Stimulated activated naive B cell treated with anti-CD40 and anti-IgM and Interleukin-4, amounts not matched to agents 10 μg/mL and 1 μg/mL and 100 μg/mL, for 72 hours (primary cell): Measurements from ENCODE around the gene HPX.
A peak's percentile ranks its signal among the peaks of the same experiment; 100 is the strongest.

ENCODE experiments used
- ATAC-seq, 2 donors: fragments of 150-1000 bp; cut with Tn5 transposase; replicated peaks; 2 replicates each; pipeline ENCODE4 v1.10.0; 2021; ENCODE audit warnings: moderate library complexity in 1 of 2
- DNase-seq: peaks from one replicate; pipeline ENCODE4 v3.0.0; 2021
- H3K27ac Mint-ChIP-seq: one replicate; pipeline ENCODE4 v1.8.0; 2022; ENCODE audit warnings: mild to moderate bottlenecking, mixed read lengths
- H3K27me3 Mint-ChIP-seq, 2 donors: one replicate each; pipeline ENCODE4 v1.8.0; 2022; ENCODE audit warnings: mixed read lengths in 2 of 2
- H3K36me3 Mint-ChIP-seq, 2 donors: one replicate each; pipeline ENCODE4 v1.8.0; 2022; ENCODE audit warnings: mixed read lengths in 2 of 2, mild to moderate bottlenecking in 1 of 2
- H3K4me1 Mint-ChIP-seq, 2 donors: one replicate each; pipeline ENCODE4 v1.8.0; 2022; ENCODE audit warnings: mixed read lengths in 2 of 2, mild to moderate bottlenecking in 1 of 2
- H3K4me3 Mint-ChIP-seq, 2 donors: one replicate each; pipeline ENCODE4 v1.8.0; 2022; ENCODE audit warnings: mild to moderate bottlenecking in 2 of 2, mixed read lengths in 2 of 2, moderate library complexity in 1 of 2
- H3K9me3 Mint-ChIP-seq, 2 donors: one replicate each; pipeline ENCODE4 v1.8.0; 2022; ENCODE audit warnings: mixed read lengths in 2 of 2, mild to moderate bottlenecking in 1 of 2

The HPX gene

DNA sequence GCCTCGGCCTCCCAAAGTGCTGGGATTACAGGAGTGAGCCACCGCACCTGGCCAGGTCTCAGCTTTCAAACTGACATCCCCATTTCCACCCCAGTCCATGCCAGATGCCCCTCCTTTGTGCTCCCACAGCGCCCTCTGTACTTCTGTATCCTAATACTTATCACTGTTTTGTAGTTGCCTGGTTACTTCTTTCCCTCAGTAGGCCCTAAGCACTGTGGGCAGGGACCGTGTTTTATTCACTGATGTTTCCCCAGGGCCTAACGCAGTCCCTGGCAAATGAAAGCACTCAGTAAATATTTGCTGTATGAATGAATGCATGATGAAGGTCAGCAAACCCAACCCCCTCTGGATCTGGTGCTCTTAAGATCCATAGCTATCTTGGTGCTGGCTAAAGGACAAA is 35.1 kb upstream of the HPX start:
- Mint-ChIP-seq H3K27me3 (no peaks in the 10 kb centered on the region), H3K36me3 (peaks cover 15 to 25% of the 10 kb centered on the region in 2 donors), H3K27ac (no peak overlapping the region), H3K9me3 (no peaks in the 10 kb centered on the region), H3K4me3 (no peak overlapping the region), H3K4me1 (peaks cover 28 to 34% of the 10 kb centered on the region in 2 donors)
- no peak for ATAC-seq
- DNase-seq, result no peak

DNA sequence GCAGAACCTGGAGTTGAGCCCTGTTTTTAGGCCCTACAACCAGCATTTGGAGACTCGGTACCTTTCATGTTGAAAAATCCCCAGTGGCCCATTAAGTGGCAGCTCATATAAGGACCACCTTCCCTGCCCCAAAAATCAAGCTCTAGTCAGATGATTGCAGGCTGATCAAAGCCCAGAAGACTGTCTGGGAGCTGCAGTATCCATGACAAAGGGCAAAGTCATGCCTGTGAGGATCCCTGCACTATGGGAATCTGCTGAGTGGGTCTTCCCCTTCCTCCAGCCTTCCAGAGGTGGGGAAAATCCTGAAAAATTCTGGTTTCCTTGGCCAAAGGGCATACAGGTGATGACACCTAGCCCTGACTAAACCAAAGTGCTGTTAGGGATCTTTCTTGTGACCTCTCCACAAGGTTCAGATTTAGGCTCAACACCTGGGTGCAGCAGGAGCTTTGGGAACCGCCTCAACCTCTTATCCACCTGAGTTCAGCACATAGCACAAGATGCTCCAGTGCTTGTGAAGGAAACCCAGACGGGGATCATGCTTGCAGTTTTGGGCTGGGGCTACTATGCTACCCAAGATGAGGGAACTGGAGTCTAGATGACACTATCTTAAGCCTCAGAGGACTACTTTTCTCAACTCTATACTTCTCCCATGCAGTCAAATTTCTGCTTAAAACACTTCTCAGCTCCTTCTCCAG is 34.2 kb upstream of the HPX start:
- no peak for DNase-seq
- Mint-ChIP-seq H3K27ac (no peak overlapping the region), H3K9me3 (no peaks in the 10 kb centered on the region), H3K27me3 (no peaks in the 10 kb centered on the region), H3K4me3 (no peak overlapping the region), H3K36me3 (peaks cover 15 to 25% of the 10 kb centered on the region in 2 donors), H3K4me1 (peaks cover 20 to 25% of the 10 kb centered on the region in 2 donors)
- no peak for ATAC-seq

DNA sequence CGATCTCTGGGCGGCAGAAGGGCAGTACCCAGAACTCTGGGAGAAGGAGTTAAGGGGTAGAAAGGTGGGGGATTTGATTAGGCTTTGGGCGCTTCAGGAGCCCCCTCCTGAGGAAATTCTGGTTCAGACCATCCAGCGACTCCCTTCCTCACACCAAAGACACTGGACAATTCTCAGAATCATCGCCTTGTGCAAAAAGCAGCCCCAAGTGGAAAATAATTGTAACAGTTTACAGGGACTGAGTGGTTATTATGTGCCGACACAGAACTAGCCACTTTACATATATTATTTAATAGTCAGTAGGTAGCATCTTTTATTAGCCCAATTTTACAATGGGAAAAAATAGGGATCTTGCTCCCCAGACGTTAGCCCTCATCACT is 33.6 kb upstream of the HPX start:
- Mint-ChIP-seq H3K4me3 (peak overlapping the region; percentile 84 to 86), H3K4me1 (peaks cover 18 to 20% of the 10 kb centered on the region in 2 donors), H3K9me3 (no peaks in the 10 kb centered on the region), H3K27me3 (no peaks in the 10 kb centered on the region), H3K27ac (peak overlapping the region; percentile 81), H3K36me3 (peaks cover 15 to 24% of the 10 kb centered on the region in 2 donors)
- ATAC-seq (peak; percentile 10 to 11), DNase-seq (no peak)

- Mint-ChIP-seq H3K9me3 (no peaks in the 10 kb centered on the region), H3K36me3 (peaks cover 14 to 18% of the 10 kb centered on the region in 2 donors), H3K4me1 (peaks cover 13 to 15% of the 10 kb centered on the region in 2 donors), H3K27me3 (no peaks in the 10 kb centered on the region), H3K4me3 (peak within 1 kb of the TSS; percentile 93), H3K27ac (peak within 1 kb of the TSS; percentile 81)
- peak; percentile 67 to 76 for ATAC-seq
- DNase-seq, result peak; percentile 39
Observed at GRCh38 chr11:6473451-6474412, 32.9 kb upstream of the HPX start, which contains the start of gene TRIM3. TRIM3 (minus strand) TSS chr11:6473941; CDS start chr11:6465695, 8,246 bp downstream.

DNA sequence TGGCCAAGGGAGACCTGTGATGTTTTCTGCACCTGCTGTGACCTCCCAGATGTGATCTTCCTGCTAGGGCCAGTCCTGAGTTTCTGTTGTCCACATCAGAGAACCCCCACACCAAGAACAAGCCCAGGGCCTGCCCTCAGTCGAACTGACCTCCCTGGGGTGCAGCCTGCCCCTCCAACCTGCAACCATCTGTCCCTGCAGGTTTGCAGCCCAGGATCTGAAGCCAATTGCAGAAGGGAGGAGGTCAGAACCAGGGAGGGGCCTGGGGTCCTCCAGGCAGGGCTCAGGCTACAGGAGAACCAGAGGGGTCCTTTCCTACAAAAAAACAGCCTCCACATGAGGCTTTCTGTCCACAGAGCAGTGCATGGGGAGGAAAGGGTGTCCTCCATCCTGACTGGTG is 32.1 kb upstream of the HPX start:
- Mint-ChIP-seq H3K27me3 (no peaks in the 10 kb centered on the region), H3K9me3 (no peaks in the 10 kb centered on the region), H3K4me1 (peaks cover 12 to 15% of the 10 kb centered on the region in 2 donors), H3K4me3 (peak overlapping the region; percentile 75 to 93), H3K27ac (no peak overlapping the region), H3K36me3 (peaks cover 11% of the 10 kb centered on the region in 2 donors)
- ATAC-seq (peak in 1 of 2 donors; percentile 0), DNase-seq (no peak)

DNA sequence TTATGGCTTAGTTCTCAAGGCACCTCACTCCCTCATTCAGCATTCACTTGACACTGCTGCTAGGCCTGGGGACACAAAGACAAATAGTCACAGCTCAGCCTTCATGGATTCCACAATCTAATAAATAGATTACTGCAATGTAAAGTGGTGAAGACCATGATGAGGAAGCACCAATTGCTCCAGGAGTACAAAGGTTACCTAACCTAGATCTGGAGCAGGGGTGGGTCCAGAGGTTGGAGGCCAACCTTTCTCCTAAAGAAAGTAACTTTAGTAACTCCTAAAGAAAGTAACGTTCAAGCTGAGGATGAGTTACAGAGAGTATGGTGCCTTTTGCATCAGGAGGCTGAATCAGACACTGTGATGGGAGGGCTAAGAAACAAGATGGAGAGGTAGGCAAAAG is 28.8 kb upstream of the HPX start:
- Mint-ChIP-seq H3K36me3 (peaks cover 6 to 17% of the 10 kb centered on the region in 2 donors), H3K4me1 (peaks cover 12 to 15% of the 10 kb centered on the region in 2 donors), H3K9me3 (no peaks in the 10 kb centered on the region), H3K4me3 (no peak overlapping the region), H3K27me3 (no peaks in the 10 kb centered on the region), H3K27ac (no peak overlapping the region)
- no peak for DNase-seq
- no peak for ATAC-seq

GRCh38 chr11:6468712-6469495 is 28.1 kb upstream of the HPX start:
- H3K9me3 Mint-ChIP-seq, result no peaks in the 10 kb centered on the region
- peaks cover 6 to 20% of the 10 kb centered on the region in 2 donors for H3K36me3 Mint-ChIP-seq
- H3K4me3 Mint-ChIP-seq, result no peak overlapping the region
- peaks cover 7 to 10% of the 10 kb centered on the region in 2 donors for H3K4me1 Mint-ChIP-seq
- H3K27me3 Mint-ChIP-seq, result no peaks in the 10 kb centered on the region
- peak; percentile 70 to 81 for ATAC-seq
- peak; percentile 58 for DNase-seq
- H3K27ac Mint-ChIP-seq, result no peak overlapping the region

DNA sequence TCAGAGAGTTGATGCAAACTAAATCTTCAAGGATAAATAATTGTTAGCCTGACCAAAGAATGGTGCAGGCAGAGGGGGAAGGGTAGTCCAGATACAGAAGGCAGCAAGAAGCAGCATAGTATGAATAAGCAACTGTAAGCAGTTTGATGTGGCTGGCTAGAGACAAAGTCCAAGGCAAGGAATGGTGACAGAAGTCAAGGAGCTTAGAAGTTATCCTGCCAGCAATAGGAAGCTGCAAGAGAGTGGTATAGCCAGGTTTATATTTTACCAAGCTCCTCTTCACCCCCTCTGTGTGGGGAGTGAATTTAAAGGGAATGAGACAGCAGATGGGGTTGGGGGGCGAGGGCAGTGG is 18.3 kb upstream of the HPX start:
- ATAC-seq (no peak), DNase-seq (no peak)
- no peak overlapping the region for H3K4me3 Mint-ChIP-seq
- H3K9me3 Mint-ChIP-seq, result no peaks in the 10 kb centered on the region
- H3K27me3 Mint-ChIP-seq, result no peaks in the 10 kb centered on the region
- peaks cover 10 to 24% of the 10 kb centered on the region in 2 donors for H3K36me3 Mint-ChIP-seq
- no peaks in the 10 kb centered on the region for H3K4me1 Mint-ChIP-seq
- H3K27ac Mint-ChIP-seq, result no peak overlapping the region

DNA sequence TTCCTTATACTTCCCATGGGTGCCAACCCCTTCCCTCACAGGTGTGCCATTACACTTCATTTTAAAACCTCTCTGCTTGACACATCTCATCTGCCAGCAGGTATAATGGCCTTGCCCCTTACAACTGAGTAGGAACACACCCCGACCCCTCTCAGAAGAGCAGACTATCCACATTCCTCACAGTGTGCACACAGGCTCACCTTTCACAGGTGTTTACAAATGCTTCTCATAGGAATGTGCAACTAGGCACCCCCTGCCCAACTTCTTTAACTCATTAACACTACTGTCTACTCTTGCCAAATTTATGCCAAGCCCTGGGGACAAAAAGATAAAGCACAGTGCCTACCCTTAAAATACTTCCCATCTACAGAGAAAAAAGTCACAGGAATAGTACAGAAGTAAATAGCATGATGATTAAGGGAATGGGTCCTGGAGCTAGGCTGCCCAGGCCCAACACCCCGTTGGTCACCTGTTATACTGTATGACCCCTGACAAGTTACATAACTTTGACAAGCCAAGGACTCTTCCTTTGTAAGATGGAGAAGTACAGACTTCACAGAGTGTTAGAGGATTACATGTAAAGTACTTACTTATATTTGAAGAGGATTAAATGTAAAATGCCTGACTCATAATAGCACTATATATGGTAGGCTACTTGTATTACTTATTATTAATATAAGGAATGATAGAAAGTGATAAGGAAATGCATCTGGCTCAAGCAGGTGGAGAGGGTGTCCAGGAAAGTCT is 17.7 kb upstream of the HPX start:
- H3K4me3 Mint-ChIP-seq, result no peak overlapping the region
- no peak for ATAC-seq

DNA sequence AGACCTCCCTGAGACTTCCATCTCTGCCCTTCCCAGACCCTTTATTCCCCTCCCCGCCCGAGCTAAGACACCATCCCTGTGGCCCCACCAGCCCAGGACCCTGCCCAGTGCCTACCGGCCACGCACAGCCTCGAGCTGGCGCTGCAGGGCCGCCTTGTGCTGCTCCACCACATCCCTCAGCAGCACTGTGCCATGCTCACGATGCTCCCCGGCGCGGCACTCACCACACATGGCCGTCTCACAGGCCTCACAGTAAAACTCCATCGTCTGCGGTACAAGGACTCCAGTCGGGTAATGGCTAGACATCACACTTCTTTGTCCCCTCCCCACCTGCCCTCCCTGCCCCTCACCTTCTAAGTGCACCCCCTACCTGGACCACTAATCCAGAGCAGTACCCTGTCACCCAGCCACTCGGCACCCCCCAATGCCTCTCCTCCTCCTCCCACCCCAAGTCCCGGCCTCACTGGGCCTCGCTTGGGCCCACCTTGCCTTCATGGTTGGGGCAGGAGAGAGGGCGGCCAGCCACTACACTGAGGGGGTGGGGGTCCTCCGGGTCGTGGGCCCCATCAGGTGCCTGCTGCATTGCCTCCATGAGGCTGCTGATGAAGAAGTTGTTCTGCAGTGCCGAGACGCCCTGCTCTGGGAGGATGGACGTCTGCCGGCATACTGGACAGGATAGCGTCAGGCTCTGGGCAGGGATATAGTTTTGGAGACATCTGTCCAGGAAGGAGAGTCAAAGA is 17.0 kb upstream of the HPX start:
- peaks cover 3 to 15% of the 10 kb centered on the region in 2 donors for H3K36me3 Mint-ChIP-seq

More for the DNA sequence above, 17.7 kb upstream of the HPX start:
- H3K4me1 Mint-ChIP-seq, result no peaks in the 10 kb centered on the region
- peaks cover 6 to 19% of the 10 kb centered on the region in 2 donors for H3K36me3 Mint-ChIP-seq
- DNase-seq, result no peak
- no peak overlapping the region for H3K27ac Mint-ChIP-seq
- no peaks in the 10 kb centered on the region for H3K9me3 Mint-ChIP-seq
- H3K27me3 Mint-ChIP-seq, result no peaks in the 10 kb centered on the region

GRCh38 chr11:6456361-6457073 is 15.7 kb upstream of the HPX start:
- H3K4me3 Mint-ChIP-seq, result no peak overlapping the region
- no peaks in the 10 kb centered on the region for H3K27me3 Mint-ChIP-seq
- no peaks in the 10 kb centered on the region for H3K4me1 Mint-ChIP-seq
- H3K27ac Mint-ChIP-seq, result no peak overlapping the region
- H3K36me3 Mint-ChIP-seq, result peaks cover 3 to 11% of the 10 kb centered on the region in 2 donors
- H3K9me3 Mint-ChIP-seq, result no peaks in the 10 kb centered on the region
- ATAC-seq, result no peak
- no peak for DNase-seq

More for the DNA sequence above, 17.0 kb upstream of the HPX start:
- Mint-ChIP-seq H3K27ac (no peak overlapping the region), H3K27me3 (no peaks in the 10 kb centered on the region), H3K4me1 (no peaks in the 10 kb centered on the region), H3K4me3 (no peak overlapping the region), H3K9me3 (no peaks in the 10 kb centered on the region)
- DNase-seq (no peak), ATAC-seq (no peak)

DNA sequence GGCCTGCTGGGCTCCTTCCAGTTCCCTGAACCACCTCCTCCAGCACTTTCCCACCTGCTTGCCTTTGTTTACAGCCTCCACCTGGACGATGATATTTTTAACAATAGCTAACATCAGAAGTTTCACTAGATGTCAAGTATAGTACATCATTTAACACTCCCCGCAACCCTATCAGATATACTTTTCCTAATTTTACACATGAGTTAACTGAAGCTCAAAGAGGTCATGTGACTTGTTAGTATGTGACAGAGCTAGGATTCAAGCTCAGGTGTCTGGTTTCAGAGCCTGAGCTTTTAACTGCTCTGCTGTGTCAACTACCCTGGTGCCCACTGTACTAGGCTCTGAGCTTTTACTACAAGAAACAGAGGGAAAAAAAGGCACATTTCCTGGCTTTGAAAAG is 14.3 kb upstream of the HPX start:
- H3K9me3 Mint-ChIP-seq, result no peaks in the 10 kb centered on the region
- H3K27me3 Mint-ChIP-seq, result no peaks in the 10 kb centered on the region

More for the DNA sequence above, 14.3 kb upstream of the HPX start:
- H3K4me3 Mint-ChIP-seq, result no peak overlapping the region
- ATAC-seq (no peak), DNase-seq (no peak)
- peaks cover 3 to 8% of the 10 kb centered on the region in 2 donors for H3K36me3 Mint-ChIP-seq
- H3K4me1 Mint-ChIP-seq, result no peaks in the 10 kb centered on the region
- no peak overlapping the region for H3K27ac Mint-ChIP-seq
